Nephron (organoid): Measurements from ENCODE around the gene NEO1.

Experiments
- H3K27ac Mint-ChIP-seq, 3 experiments: 2 replicates each; pipeline ENCODE4 v1.8.0; 2020; ENCODE audit warnings: mixed read lengths in 3 of 3, mild to moderate bottlenecking in 2 of 3, moderate library complexity in 1 of 3
- H3K27me3 Mint-ChIP-seq: 2 replicates; pipeline ENCODE4 v1.8.0; 2021; ENCODE audit warnings: low read depth, mild to moderate bottlenecking, moderate library complexity, mixed read lengths
- H3K36me3 Mint-ChIP-seq: 2 replicates; pipeline ENCODE4 v1.8.0; 2020; ENCODE audit warnings: low read depth, mixed read lengths
- H3K4me1 Mint-ChIP-seq: 2 replicates; pipeline ENCODE4 v1.8.0; 2020; ENCODE audit warnings: mixed read lengths
- H3K4me3 Mint-ChIP-seq, 3 experiments: 2 replicates each; pipeline ENCODE4 v1.8.0; 2020; ENCODE audit warnings: mild to moderate bottlenecking in 3 of 3, mixed read lengths in 3 of 3, moderate library complexity in 2 of 3
- H3K9me3 Mint-ChIP-seq: 2 replicates; pipeline ENCODE4 v1.8.0; 2020; ENCODE audit warnings: mixed read lengths
- TF ChIP-seq, protein P1 (sequence below), 3 experiments: fragments of 200-600 bp; sonication (generic); IDR thresholded peaks; one replicate each; pipeline ENCODE4 v1.5.0; 2021; ENCODE audit warnings: antibody characterized with exemption in 3 of 3; ENCODE audit not compliant: unreplicated experiment in 3 of 3

NEO1 gene

DNA sequence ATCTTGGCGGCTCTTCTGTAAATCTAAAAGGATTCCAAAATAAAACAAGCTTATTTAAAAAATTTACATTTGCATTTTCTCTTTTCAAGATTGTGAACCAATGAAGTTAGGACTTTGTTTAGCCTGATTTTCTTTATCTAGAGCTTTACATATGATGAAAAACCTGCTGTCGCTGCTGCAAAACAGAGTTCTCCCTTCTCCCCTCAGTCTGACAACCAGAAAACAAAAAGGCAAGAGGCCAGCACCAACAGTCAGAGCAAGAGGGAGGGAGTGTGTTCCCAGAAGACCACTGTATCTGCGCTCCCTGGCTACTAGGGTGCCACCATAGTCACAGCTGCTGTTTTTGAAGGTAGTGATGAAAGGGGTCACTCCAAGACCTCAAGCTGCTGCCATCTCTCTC is 33.1 kb upstream of the NEO1 start:
- Mint-ChIP-seq H3K4me1 (peaks cover 26% of the 10 kb centered on the region), H3K4me3 (no peak overlapping the region), H3K27ac (no peak overlapping the region), H3K36me3 (no peaks in the 10 kb centered on the region), H3K9me3 (no peaks in the 10 kb centered on the region), H3K27me3 (peaks cover 6% of the 10 kb centered on the region)
- TF ChIP-seq, protein P1, sequence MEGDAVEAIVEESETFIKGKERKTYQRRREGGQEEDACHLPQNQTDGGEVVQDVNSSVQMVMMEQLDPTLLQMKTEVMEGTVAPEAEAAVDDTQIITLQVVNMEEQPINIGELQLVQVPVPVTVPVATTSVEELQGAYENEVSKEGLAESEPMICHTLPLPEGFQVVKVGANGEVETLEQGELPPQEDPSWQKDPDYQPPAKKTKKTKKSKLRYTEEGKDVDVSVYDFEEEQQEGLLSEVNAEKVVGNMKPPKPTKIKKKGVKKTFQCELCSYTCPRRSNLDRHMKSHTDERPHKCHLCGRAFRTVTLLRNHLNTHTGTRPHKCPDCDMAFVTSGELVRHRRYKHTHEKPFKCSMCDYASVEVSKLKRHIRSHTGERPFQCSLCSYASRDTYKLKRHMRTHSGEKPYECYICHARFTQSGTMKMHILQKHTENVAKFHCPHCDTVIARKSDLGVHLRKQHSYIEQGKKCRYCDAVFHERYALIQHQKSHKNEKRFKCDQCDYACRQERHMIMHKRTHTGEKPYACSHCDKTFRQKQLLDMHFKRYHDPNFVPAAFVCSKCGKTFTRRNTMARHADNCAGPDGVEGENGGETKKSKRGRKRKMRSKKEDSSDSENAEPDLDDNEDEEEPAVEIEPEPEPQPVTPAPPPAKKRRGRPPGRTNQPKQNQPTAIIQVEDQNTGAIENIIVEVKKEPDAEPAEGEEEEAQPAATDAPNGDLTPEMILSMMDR (IDR thresholded peaks at IDR 0.05; ENCODE audit: unreplicated experiment in 3 of 3): no peak

GRCh38 chr15:73019601-73020146 is 32.6 kb upstream of the NEO1 start:
- no peak overlapping the region for H3K27ac Mint-ChIP-seq
- H3K4me3 Mint-ChIP-seq: no peak overlapping the region
- no peaks in the 10 kb centered on the region for H3K36me3 Mint-ChIP-seq
- H3K9me3 Mint-ChIP-seq: no peaks in the 10 kb centered on the region
- peaks cover 26% of the 10 kb centered on the region for H3K4me1 Mint-ChIP-seq
- TF ChIP-seq, protein P1 (IDR thresholded peaks at IDR 0.05; ENCODE audit: unreplicated experiment in 3 of 3): no peak
- peaks cover 6% of the 10 kb centered on the region for H3K27me3 Mint-ChIP-seq

DNA sequence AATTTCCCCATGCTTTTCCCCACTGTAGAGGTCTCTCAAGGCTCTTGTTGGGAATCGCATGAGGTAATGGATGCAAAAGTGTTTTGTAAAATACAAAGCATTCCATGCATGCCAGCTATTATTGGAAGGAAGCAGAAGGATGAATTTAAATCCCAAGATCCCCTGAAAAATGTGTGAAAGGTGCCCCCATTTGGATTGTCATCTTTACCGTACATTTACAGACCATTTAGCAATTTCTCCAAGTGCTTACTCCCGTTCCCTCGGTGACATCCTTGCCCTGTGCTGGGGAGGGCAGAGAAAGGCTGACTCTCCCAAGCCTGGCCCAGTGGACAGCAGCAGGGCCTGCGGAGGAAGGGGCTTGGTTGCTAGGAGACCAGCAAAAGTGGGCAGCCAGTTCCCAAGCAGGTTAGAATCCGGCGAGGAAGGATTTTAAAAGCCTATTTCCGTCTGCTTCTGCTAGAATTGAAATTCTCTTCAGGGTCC is 31.1 kb upstream of the NEO1 start:
- Mint-ChIP-seq H3K4me1 (peaks cover 26% of the 10 kb centered on the region), H3K27ac (peak overlapping the region; percentile 38 to 70 (median 57)), H3K36me3 (no peaks in the 10 kb centered on the region), H3K9me3 (no peaks in the 10 kb centered on the region), H3K4me3 (no peak overlapping the region), H3K27me3 (peaks cover 6% of the 10 kb centered on the region)
- TF ChIP-seq, protein P1 (IDR thresholded peaks at IDR 0.05; ENCODE audit: unreplicated experiment in 3 of 3): no peak

GRCh38 chr15:73022161-73022560 is 30.1 kb upstream of the NEO1 start:
- no peak overlapping the region for H3K4me3 Mint-ChIP-seq
- peak overlapping the region in 2 of 3 experiments; percentile 18 to 57 for H3K27ac Mint-ChIP-seq
- TF ChIP-seq, protein P1 (IDR thresholded peaks at IDR 0.05; ENCODE audit: unreplicated experiment in 3 of 3): no peak
- H3K9me3 Mint-ChIP-seq: no peaks in the 10 kb centered on the region
- H3K4me1 Mint-ChIP-seq: peaks cover 26% of the 10 kb centered on the region
- H3K27me3 Mint-ChIP-seq: peaks cover 6% of the 10 kb centered on the region
- no peaks in the 10 kb centered on the region for H3K36me3 Mint-ChIP-seq

GRCh38 chr15:73023071-73023470 is 29.2 kb upstream of the NEO1 start:
- H3K36me3 Mint-ChIP-seq: no peaks in the 10 kb centered on the region
- no peaks in the 10 kb centered on the region for H3K9me3 Mint-ChIP-seq
- H3K27ac Mint-ChIP-seq: no peak overlapping the region
- TF ChIP-seq, protein P1 (IDR thresholded peaks at IDR 0.05; ENCODE audit: unreplicated experiment in 3 of 3): no peak
- peaks cover 6% of the 10 kb centered on the region for H3K27me3 Mint-ChIP-seq
- no peak overlapping the region for H3K4me3 Mint-ChIP-seq
- H3K4me1 Mint-ChIP-seq: peaks cover 26% of the 10 kb centered on the region

- H3K27ac Mint-ChIP-seq: no peak overlapping the region
- TF ChIP-seq, protein P1 (IDR thresholded peaks at IDR 0.05; ENCODE audit: unreplicated experiment in 3 of 3): no peak
- no peak overlapping the region for H3K4me3 Mint-ChIP-seq
- H3K4me1 Mint-ChIP-seq: peaks cover 26% of the 10 kb centered on the region
- H3K27me3 Mint-ChIP-seq: peaks cover 6% of the 10 kb centered on the region
- H3K36me3 Mint-ChIP-seq: no peaks in the 10 kb centered on the region
- H3K9me3 Mint-ChIP-seq: no peaks in the 10 kb centered on the region
Observed at GRCh38 chr15:73024168-73024567, 28.1 kb upstream of the NEO1 start.
